ENCODE results near the gene PRKCA. TPM values are rescaled to one million over a fixed set of nuclear protein-coding genes. Genes with fewer than 3 reads are reported as not detected.

Gene PRKCA
- total and polyA plus RNA-seq, 10 of the 15 experiments (the other 5 are each of a cell fraction or from before 2014, with no cell fraction given): 0.11 to 14.6 (median 0.72) TPM

DNA sequence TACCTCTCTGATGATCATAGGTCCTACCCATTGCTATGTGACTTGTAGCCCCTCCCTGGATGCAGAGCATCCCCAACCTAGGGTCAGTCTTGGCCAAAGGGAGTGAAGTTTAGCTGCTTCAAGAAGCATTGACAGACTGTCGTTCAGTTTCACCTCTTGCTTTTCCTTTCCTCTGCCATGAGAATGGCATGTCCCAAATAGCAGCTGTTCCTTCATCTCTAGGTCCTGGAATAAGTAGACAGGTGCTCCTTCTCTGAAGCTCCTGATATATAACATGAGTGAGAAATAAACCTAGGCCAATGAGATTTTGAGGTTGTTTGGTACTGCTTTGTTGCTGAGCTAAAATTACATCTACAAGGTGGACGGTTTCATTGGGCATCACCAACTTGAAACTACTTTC is 328.0 kb downstream of the PRKCA start:
- H3K27me3 ChIP-seq (replicated peaks in 1 of 2; ENCODE audit: control insufficient read depth in 2 of 2, insufficient read depth in 2 of 2, low read length in 1 of 2): no peaks in the 10 kb centered on the region
- H3K36me3 ChIP-seq (ENCODE audit: control insufficient read depth in 2 of 2, insufficient read depth in 2 of 2, low read length in 1 of 2): no peaks in the 10 kb centered on the region; a peak in 1 of 4 replicates
- ChIA-PET CTCF (interaction anchor here (0.8 to 2.1 kb wide), 3 partner anchors 9 to 84 kb away, joined by 3 to 8 read pairs (median 4); no protein-coding TSS in a partner anchor), POLR2A (interaction anchor here (0.6 kb wide), 1 partner anchor 41 kb away, joined by 3 read pairs; no protein-coding TSS in a partner anchor), SMC1A (ENCODE audit: uncharacterized antibody, unreplicated experiment) (interaction anchor here (0.9 to 3.1 kb wide), 9 partner anchors 9 to 376 kb away, joined by 3 to 11 read pairs (median 4); no protein-coding TSS in a partner anchor), RAD21 (ENCODE audit: unreplicated experiment) (interaction anchor here (0.7 to 1.6 kb wide), 4 partner anchors 16 to 375 kb away, joined by 3 to 5 read pairs (median 3); no protein-coding TSS in a partner anchor)
- no peak overlapping the region for H3K27ac ChIP-seq (ENCODE audit: control insufficient read depth, insufficient read depth)
- no peaks in the 10 kb centered on the region for H3K4me1 ChIP-seq (ENCODE audit: control insufficient read depth, insufficient read depth, low read length)
- no peak for DNase-seq (ENCODE audit: low read depth, low spot score)
- H3K4me3 ChIP-seq: no peak overlapping the region
- intact Hi-C loops (cut with micrococcal nuclease; ENCODE audit: unreplicated experiment) (no loop called here), in situ Hi-C loops (cut with MboI) (no loop called here)
- H3K9ac ChIP-seq (ENCODE audit: control insufficient read depth, insufficient read depth, low read length): no peak overlapping the region
- H4K20me1 ChIP-seq (ENCODE audit: control insufficient read depth, insufficient read depth): no peaks in the 10 kb centered on the region
- H3K9me3 ChIP-seq (replicated peaks; ENCODE audit: control insufficient read depth, insufficient read depth, low read length): no peaks in the 10 kb centered on the region
- no peak for FAIRE-seq
- H2AFZ ChIP-seq (ENCODE audit: control insufficient read depth, low read depth, low read length): no peak overlapping the region
- no peak for ATAC-seq
- TF ChIP-seq, protein P1, sequence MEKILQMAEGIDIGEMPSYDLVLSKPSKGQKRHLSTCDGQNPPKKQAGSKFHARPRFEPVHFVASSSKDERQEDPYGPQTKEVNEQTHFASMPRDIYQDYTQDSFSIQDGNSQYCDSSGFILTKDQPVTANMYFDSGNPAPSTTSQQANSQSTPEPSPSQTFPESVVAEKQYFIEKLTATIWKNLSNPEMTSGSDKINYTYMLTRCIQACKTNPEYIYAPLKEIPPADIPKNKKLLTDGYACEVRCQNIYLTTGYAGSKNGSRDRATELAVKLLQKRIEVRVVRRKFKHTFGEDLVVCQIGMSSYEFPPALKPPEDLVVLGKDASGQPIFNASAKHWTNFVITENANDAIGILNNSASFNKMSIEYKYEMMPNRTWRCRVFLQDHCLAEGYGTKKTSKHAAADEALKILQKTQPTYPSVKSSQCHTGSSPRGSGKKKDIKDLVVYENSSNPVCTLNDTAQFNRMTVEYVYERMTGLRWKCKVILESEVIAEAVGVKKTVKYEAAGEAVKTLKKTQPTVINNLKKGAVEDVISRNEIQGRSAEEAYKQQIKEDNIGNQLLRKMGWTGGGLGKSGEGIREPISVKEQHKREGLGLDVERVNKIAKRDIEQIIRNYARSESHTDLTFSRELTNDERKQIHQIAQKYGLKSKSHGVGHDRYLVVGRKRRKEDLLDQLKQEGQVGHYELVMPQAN (conservative IDR thresholded peaks at IDR 0.05): no peak
- no peak for TF ChIP-seq IKZF1 (conservative IDR thresholded peaks at IDR 0.05)
- no peak for TF ChIP-seq BCL11A (IDR thresholded peaks at IDR 0.05; ENCODE audit: low read depth, low read length)
- TF ChIP-seq RFX5 (IDR thresholded peaks at IDR 0.05; ENCODE audit: low read depth, low read length): no peak
- TF ChIP-seq ATF7 (IDR thresholded peaks at IDR 0.05; ENCODE audit: low read depth): no peak
- TF ChIP-seq, protein P2, sequence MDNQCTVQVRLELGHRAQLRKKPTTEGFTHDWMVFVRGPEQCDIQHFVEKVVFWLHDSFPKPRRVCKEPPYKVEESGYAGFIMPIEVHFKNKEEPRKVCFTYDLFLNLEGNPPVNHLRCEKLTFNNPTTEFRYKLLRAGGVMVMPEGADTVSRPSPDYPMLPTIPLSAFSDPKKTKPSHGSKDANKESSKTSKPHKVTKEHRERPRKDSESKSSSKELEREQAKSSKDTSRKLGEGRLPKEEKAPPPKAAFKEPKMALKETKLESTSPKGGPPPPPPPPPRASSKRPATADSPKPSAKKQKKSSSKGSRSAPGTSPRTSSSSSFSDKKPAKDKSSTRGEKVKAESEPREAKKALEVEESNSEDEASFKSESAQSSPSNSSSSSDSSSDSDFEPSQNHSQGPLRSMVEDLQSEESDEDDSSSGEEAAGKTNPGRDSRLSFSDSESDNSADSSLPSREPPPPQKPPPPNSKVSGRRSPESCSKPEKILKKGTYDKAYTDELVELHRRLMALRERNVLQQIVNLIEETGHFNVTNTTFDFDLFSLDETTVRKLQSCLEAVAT (IDR thresholded peaks at IDR 0.05): no peak
- TF ChIP-seq, protein P3, sequence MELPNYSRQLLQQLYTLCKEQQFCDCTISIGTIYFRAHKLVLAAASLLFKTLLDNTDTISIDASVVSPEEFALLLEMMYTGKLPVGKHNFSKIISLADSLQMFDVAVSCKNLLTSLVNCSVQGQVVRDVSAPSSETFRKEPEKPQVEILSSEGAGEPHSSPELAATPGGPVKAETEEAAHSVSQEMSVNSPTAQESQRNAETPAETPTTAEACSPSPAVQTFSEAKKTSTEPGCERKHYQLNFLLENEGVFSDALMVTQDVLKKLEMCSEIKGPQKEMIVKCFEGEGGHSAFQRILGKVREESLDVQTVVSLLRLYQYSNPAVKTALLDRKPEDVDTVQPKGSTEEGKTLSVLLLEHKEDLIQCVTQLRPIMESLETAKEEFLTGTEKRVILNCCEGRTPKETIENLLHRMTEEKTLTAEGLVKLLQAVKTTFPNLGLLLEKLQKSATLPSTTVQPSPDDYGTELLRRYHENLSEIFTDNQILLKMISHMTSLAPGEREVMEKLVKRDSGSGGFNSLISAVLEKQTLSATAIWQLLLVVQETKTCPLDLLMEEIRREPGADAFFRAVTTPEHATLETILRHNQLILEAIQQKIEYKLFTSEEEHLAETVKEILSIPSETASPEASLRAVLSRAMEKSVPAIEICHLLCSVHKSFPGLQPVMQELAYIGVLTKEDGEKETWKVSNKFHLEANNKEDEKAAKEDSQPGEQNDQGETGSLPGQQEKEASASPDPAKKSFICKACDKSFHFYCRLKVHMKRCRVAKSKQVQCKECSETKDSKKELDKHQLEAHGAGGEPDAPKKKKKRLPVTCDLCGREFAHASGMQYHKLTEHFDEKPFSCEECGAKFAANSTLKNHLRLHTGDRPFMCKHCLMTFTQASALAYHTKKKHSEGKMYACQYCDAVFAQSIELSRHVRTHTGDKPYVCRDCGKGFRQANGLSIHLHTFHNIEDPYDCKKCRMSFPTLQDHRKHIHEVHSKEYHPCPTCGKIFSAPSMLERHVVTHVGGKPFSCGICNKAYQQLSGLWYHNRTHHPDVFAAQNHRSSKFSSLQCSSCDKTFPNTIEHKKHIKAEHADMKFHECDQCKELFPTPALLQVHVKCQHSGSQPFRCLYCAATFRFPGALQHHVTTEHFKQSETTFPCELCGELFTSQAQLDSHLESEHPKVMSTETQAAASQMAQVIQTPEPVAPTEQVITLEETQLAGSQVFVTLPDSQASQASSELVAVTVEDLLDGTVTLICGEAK (IDR thresholded peaks at IDR 0.05; ENCODE audit: borderline replicate concordance): no peak
- no peak for TF ChIP-seq TCF12 (IDR thresholded peaks at IDR 0.05; ENCODE audit: low read depth, low read length)
- TF ChIP-seq IRF4 (IDR thresholded peaks at IDR 0.05; ENCODE audit: low read depth, low read length): no peak
- no peak for TF ChIP-seq NR2F1 (conservative IDR thresholded peaks at IDR 0.05)
- TF ChIP-seq CREM (IDR thresholded peaks at IDR 0.05; ENCODE audit: low read depth): no peak
- TF ChIP-seq FOS (IDR thresholded peaks at IDR 0.05; ENCODE audit: borderline replicate concordance, extremely low read depth, insufficient read length): no peak
- TF ChIP-seq JUND (IDR thresholded peaks at IDR 0.05; ENCODE audit: low read depth, low read length): no peak
- H3K4me2 ChIP-seq (ENCODE audit: control insufficient read depth, insufficient read depth): no peak overlapping the region
- WGBS (ENCODE audit: insufficient coverage, insufficient replicate concordance, low lambda C conversion rate, missing lambda C conversion rate): 0% methylated on average over 2 of the region's 2 CpGs
- no TSS peak for BruUV-seq (replicated peaks)
- no peaks in the 10 kb centered on the region for H3K79me2 ChIP-seq (ENCODE audit: control insufficient read depth, insufficient read depth, low read length)

Measured in GM12878 (cell line).